ENCODE measurements around the gene HMX3.

The HMX3 gene

GRCh38 chr10:123147635-123148413 lies 12.1 kb downstream of the HMX3 start, which contains the start of gene HMX2:
Gene HMX2 (plus strand): TSS chr10:123148136. CDS start chr10:123148379, 243 bp downstream.
- no peak for DNase-seq (ENCODE audit: low spot score)

- no peak for DNase-seq (ENCODE audit: low spot score)
Measured at GRCh38 chr10:123148414-123149161, 12.8 kb downstream of the HMX3 start.

- DNase-seq (ENCODE audit: low spot score) = no peak
Measured at GRCh38 chr10:123149162-123149567, 13.4 kb downstream of the HMX3 start.

- DNase-seq (ENCODE audit: low spot score) = peak; percentile 53
Measured at GRCh38 chr10:123149568-123150270, 13.9 kb downstream of the HMX3 start.

- DNase-seq (ENCODE audit: low spot score) = no peak
Measured at GRCh38 chr10:123150271-123150985, 14.7 kb downstream of the HMX3 start.

- peak; percentile 54 for DNase-seq (ENCODE audit: low spot score)
Measured at GRCh38 chr10:123150986-123151736, 15.4 kb downstream of the HMX3 start.

- no peak for DNase-seq (ENCODE audit: low spot score)
Measured at GRCh38 chr10:123151737-123152135, 16.0 kb downstream of the HMX3 start.

- DNase-seq (ENCODE audit: low spot score) = no peak
Measured at GRCh38 chr10:123153486-123154091, 17.8 kb downstream of the HMX3 start.

GRCh38 chr10:123154092-123154710 lies 18.4 kb downstream of the HMX3 start, which contains the start of gene BUB3:
Gene BUB3 (plus strand): TSS chr10:123154402. CDS start chr10:123154918, 516 bp downstream.
- peak; percentile 100 for DNase-seq (ENCODE audit: low spot score)

GRCh38 chr10:123154711-123155505 lies 19.1 kb downstream of the HMX3 start:
- DNase-seq (ENCODE audit: low spot score) = peak; percentile 70

- DNase-seq (ENCODE audit: low spot score) = no peak
Measured at GRCh38 chr10:123156078-123156477, 20.3 kb downstream of the HMX3 start.

GRCh38 chr10:123157210-123157609 lies 21.4 kb downstream of the HMX3 start:
- DNase-seq (ENCODE audit: low spot score) = peak; percentile 71

- DNase-seq (ENCODE audit: low spot score) = no peak
Measured at GRCh38 chr10:123158682-123159081, 22.9 kb downstream of the HMX3 start.

- no peak for DNase-seq (ENCODE audit: low spot score)
Measured at GRCh38 chr10:123160311-123160980, 24.7 kb downstream of the HMX3 start.

GRCh38 chr10:123164319-123164718 lies 28.5 kb downstream of the HMX3 start:
- DNase-seq (ENCODE audit: low spot score) = no peak

- DNase-seq (ENCODE audit: low spot score) = no peak
Measured at GRCh38 chr10:123165445-123166072, 29.8 kb downstream of the HMX3 start.

- peak; percentile 44 for DNase-seq (ENCODE audit: low spot score)
Measured at GRCh38 chr10:123166618-123167017, 30.8 kb downstream of the HMX3 start.

GRCh38 chr10:123170961-123171360 lies 35.2 kb downstream of the HMX3 start:
- no peak for DNase-seq (ENCODE audit: low spot score)
